ENCODE data around the gene CPZ. TPM values are rescaled to one million over a fixed set of nuclear protein-coding genes. Genes with fewer than 3 reads are reported as not detected.

The CPZ gene
- polyA plus RNA-seq, 4 donors, result 21.5 to 29.1 (median 25.0) TPM

GRCh38 chr4:8579526-8580320 lies 12.8 kb upstream of the CPZ start:
- no peak for DNase-seq (ENCODE audit: low read depth in 4 of 4, low spot score in 2 of 4)

DNA sequence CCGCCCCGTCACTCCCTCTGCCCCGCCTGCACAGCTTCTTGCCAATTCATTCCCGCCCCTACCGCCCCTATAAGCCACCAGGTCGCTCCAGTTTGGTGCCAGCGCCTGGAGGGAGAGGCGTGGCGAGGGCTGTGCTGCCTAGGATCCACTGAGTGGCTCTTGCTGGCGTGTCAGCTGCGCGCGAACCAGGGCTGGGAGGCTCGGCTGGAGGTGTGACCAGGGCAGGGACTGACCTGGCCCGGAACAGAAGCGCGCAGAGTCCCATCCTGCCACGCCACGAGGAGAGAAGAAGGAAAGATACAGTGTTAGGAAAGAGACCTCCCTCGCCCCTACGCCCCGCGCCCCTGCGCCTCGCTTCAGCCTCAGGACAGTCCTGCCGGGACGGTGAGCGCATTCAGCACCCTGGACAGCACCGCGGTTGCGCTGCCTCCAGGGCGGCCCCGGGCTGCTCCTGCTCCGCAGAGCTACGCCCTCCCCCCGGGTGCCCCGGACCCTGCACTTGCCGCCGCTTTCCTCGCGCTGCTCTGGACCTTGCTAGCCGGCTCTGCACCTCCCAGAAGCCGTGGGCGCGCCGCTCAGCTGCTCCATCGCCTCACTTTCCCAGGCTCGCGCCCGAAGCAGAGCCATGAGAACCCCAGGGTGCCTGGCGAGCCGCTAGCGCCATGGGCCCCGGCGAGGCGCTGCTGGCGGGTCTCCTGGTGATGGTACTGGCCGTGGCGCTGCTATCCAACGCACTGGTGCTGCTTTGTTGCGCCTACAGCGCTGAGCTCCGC lies 12.1 kb upstream of the CPZ start, which contains the start of gene GPR78:
TSS of gene GPR78 (plus strand) at position 72 of the 773 bp plus-strand sequence. CDS start at position 663, 591 bp downstream.
- DNase-seq (ENCODE audit: low read depth in 4 of 4, low spot score in 2 of 4), result peak in 2 of 4 donors; percentile 69 to 76

DNA sequence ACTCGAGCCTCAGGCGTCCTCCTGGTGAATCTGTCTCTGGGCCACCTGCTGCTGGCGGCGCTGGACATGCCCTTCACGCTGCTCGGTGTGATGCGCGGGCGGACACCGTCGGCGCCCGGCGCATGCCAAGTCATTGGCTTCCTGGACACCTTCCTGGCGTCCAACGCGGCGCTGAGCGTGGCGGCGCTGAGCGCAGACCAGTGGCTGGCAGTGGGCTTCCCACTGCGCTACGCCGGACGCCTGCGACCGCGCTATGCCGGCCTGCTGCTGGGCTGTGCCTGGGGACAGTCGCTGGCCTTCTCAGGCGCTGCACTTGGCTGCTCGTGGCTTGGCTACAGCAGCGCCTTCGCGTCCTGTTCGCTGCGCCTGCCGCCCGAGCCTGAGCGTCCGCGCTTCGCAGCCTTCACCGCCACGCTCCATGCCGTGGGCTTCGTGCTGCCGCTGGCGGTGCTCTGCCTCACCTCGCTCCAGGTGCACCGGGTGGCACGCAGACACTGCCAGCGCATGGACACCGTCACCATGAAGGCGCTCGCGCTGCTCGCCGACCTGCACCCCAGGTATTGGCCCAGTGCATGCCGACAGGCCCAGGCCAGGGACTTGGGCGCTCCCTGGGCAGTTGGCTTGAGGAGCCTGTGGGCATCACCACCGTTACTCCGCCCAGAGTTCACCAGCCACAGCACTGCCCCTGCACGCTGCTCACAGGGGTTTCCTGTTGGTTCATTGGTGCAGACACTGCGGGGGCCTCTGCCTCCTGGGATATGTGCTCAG lies 11.3 kb upstream of the CPZ start:
- DNase-seq (ENCODE audit: low read depth in 4 of 4, low spot score in 2 of 4), result no peak

DNA sequence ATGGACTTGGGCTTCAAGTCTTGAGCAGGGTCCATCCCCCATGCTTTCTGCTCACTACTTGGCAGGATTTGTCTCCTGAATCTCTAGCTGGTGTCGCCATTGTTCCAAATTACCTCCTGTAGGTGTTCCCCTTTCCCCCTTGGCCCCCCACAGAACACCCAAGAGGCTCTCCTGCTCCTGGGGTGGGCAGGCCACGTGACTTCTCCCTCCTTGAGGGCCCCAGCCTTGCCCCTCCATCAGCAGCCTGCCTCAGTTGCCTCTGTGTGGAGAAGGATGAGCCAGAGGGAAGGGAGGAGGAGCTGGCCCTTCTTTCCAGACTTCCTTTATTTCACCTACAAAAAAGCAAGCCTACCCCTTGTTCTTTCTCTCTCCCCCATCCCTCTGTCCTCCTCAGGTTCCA lies 10.5 kb upstream of the CPZ start:
- DNase-seq (ENCODE audit: low read depth in 4 of 4, low spot score in 2 of 4), result no peak

DNA sequence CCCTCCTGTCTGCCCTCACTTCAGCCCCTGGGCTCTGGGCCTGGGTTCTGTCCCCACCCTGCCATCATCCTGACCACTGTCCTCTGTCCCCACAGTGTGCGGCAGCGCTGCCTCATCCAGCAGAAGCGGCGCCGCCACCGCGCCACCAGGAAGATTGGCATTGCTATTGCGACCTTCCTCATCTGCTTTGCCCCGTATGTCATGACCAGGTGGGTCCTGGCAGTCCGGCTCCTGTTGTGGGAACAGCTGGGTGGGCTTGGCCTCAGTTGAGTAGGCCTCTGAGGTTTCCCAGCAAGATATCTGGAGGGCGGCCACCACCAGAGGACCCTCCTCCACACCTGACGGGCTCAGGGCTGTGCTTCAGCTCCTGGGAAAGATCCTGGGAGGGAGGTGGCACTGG lies 10.1 kb upstream of the CPZ start:
- DNase-seq (ENCODE audit: low read depth in 4 of 4, low spot score in 2 of 4), result no peak

DNA sequence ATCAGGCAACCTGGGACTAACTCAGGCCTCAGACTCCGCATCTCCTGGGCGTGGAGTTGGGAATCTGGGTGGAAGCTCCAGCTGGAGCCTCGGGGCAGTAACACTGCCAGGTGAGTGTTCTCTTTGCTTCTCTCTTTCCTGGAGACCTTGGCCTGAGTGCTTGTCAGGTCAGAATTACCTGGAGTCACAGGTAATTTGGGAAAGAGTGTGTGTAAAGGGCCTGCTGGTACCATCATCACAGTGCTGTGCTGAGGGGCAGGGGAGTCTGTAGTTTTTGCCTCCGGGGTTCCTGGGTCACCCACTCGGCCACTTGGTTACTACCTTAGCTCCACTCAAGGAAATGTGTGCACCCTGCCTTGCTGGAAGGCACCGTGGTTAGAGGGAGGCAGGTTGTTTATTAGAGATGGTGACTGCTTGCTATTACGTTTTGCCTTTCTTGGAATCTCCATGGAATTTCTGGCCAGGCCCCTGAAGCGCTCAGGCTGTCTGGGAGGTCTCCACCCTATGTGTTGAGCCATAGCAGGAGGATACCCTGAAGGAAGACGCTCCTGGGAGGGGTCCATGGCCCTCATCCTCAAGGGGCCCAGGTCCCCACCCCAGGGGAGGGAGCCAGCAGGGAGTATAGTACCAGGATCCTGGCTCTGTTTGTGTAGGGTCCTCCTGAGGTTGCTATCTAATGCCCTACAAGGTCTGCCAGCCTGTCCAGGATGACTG lies 9.5 kb upstream of the CPZ start:
- DNase-seq (ENCODE audit: low read depth in 4 of 4, low spot score in 2 of 4), result no peak

DNA sequence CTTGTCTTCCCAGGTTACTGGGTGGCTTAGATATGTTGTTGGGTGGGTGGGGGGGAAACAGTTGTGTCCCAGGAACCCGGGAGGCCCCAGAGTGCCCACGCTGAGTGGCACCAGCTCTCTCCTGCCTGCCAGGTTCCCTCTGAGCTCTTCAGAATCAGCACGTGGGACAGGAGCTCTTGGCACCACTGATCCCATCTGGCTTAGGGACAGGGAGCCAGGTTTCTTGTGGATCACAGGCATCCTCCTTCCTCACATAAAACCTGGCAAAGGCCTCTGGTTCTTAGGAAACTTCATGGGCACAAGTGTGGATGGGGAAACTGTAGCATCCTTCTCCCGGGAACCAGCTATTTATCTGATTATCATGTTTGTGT lies 8.9 kb upstream of the CPZ start:
- no peak for DNase-seq (ENCODE audit: low read depth in 4 of 4, low spot score in 2 of 4)

DNA sequence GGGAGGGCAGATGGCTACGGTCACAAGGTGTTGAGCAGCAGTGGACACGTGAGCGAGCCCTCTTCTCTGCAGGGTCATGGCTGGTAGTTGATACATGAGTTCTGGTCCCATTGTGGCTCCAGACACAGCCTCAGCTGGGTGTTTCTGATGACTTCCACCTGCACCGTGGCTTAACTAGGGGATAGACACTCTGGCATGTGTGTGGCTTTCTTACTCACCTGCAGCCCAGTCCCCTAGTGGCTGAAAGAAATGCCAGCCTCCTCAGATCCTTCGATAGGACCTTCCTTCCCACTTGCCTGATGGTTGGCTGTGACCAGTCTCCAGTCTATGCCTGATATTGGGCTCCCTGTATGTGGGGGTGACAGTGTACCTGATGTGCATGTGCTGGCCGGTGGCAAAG lies 7.4 kb upstream of the CPZ start:
- no peak for DNase-seq (ENCODE audit: low read depth in 4 of 4, low spot score in 2 of 4)

DNA sequence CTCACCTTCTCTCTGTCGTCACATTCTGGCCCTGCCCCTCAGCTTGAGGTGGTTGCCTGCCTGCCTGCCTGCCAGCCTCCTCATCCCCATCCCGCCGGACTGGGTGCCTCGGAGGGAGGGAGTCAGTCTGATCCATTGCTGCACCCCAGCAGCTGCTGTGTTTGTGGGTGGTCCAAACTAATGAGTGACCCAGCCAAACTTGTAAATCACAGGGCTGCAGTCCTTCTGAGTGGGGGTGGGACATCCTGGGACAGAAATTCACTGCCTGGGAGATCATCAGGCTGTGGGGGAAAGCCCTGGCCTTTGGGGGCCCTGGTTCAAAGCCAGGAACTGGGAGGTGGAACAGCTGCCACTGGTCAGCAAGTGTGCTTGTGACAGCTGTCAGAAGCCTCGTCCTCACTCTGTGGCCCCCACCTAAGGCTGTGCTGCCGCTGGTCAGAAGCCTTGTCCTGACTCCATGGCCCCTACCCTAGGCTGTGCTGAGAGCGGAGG lies 6.8 kb upstream of the CPZ start:
- no peak for DNase-seq (ENCODE audit: low read depth in 4 of 4, low spot score in 2 of 4)

DNA sequence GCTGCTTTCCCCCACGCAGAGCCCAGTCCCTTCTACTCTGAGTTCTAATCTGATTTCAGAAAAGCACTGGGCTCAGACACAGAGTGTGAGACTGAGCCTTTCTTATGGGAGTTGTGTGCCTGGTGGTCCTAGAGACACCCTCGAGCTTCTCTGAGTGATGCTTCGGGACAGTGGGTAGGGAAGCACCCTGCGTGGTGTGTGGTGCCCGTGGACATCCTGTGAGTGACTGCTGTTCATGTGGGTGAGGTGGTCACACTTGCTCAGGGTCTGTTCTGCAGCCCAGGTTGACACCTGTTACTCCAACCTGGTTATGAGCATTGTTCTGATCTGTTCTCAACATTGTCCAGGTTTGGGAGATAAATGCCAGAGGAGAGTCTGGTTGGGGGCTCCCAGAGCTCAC lies 6.3 kb upstream of the CPZ start:
- DNase-seq (ENCODE audit: low read depth in 4 of 4, low spot score in 2 of 4), result no peak

DNA sequence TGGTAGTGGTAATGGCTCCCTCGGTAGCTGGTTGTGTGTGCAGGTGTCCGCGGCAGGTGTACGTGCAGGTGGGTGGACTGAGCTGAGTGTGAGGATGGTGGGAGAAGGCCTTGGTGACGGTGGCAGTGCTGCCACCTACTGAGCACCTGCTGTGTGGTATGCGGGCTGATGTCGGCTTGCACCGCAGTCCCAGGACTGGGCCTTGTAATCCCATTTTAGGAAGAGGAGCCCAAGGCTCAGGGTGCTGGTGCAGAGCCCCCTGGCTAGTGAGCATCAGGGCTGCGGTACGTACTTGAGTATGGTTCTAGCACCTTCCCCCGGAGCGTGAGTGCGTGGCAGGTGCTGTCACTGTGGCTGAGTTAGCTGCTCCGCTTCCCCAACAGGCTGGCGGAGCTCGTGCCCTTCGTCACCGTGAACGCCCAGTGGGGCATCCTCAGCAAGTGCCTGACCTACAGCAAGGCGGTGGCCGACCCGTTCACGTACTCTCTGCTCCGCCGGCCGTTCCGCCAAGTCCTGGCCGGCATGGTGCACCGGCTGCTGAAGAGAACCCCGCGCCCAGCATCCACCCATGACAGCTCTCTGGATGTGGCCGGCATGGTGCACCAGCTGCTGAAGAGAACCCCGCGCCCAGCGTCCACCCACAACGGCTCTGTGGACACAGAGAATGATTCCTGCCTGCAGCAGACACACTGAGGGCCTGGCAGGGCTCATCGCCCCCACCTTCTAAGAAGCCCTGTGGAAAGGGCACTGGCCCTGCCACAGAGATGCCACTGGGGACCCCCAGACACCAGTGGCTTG lies 5.7 kb upstream of the CPZ start:
- no peak for DNase-seq (ENCODE audit: low read depth in 4 of 4, low spot score in 2 of 4)

GRCh38 chr4:8587469-8588195 lies 4.9 kb upstream of the CPZ start:
- DNase-seq (ENCODE audit: low read depth in 4 of 4, low spot score in 2 of 4), result no peak

DNA sequence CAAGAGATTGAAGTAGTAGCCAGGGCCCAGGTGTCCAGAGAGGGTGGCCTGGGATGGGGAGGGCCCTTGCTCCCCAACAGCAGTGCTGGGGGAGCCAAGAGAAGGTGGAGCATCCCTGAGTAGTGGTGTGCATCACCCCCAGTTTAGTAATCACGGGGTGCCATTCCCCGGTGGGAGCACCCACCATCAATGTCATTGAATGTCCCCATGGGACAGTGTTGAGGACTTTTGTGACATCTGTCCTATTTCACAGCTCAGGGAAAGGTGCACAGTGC lies 4.4 kb upstream of the CPZ start:
- no peak for DNase-seq (ENCODE audit: low read depth in 4 of 4, low spot score in 2 of 4)

- no peak for DNase-seq (ENCODE audit: low read depth in 4 of 4, low spot score in 2 of 4)
Measured at GRCh38 chr4:8589336-8589735, 3.2 kb upstream of the CPZ start.

DNA sequence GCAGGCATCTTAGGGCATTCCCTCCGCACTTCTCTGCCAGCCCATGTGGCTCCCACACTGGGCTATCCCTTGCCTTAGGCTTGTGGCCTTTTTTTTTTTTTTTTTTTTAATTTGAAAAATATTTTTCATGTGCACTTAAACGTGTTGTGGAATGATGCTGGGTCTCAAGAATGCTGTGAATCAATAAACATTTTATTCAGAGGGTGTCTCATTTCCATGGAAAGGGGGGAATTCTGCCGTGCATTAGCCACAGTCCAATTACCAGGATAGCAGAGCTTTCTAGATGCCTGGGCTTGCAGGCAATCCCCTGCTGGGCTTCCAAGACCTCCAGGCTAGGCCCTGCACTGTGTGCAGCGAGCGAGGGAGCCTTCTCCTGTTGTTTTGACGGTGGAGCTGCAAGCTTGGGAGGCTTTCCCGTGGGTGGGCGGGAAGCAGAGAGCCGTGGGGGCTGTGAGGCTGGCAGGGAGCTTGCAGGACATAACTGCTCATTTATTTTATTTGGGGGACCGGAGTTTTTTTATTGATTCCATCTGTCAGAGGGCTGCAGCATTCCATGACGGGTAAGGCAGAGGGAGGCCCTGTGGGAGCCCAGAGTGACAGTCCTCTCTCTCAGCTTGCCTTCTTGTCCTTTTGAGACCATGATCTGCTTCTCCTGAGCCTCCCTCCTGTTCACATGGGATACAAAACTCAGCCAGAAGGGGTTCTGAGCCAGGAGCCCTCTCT lies 2.6 kb upstream of the CPZ start:
- DNase-seq (ENCODE audit: low read depth in 4 of 4, low spot score in 2 of 4), result no peak

DNA sequence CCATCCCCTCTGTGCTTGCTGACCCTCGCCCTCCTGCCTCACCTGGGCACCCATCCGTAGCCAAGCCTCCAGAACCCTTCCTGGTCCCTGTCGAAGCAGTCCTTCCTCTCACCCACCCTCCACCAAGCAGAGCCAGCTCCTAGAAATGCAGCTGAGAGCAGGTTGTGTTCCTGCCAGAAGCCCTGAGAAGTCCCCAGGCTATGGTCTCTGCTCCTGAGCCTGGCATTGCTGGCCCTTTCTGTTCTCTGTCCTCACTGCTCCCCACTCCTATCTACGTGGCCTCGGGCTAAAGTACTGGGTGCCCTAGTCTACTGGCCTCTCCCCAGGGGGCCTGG lies 2.1 kb upstream of the CPZ start:
- no peak for DNase-seq (ENCODE audit: low read depth in 4 of 4, low spot score in 2 of 4)

DNA sequence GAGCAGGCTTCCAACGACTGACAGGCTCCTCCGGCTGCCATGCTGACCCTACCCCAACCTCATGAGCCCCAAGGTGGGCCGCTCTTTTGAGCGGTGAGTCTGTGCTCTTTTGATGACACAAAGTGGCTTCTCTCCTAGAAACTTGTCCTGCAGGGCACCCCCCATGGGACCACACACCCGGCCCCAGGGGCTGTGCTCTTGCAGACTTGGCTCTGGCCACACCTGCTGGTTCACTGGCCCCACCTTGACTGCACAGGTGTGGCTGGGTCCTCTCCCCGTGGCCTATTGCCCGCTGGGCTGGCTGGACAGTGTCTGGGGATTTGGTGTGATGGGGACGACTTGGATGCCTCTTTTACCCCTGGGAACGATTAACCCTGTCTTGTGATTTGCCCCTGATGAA lies 1.5 kb upstream of the CPZ start:
- no peak for DNase-seq (ENCODE audit: low read depth in 4 of 4, low spot score in 2 of 4)

DNA sequence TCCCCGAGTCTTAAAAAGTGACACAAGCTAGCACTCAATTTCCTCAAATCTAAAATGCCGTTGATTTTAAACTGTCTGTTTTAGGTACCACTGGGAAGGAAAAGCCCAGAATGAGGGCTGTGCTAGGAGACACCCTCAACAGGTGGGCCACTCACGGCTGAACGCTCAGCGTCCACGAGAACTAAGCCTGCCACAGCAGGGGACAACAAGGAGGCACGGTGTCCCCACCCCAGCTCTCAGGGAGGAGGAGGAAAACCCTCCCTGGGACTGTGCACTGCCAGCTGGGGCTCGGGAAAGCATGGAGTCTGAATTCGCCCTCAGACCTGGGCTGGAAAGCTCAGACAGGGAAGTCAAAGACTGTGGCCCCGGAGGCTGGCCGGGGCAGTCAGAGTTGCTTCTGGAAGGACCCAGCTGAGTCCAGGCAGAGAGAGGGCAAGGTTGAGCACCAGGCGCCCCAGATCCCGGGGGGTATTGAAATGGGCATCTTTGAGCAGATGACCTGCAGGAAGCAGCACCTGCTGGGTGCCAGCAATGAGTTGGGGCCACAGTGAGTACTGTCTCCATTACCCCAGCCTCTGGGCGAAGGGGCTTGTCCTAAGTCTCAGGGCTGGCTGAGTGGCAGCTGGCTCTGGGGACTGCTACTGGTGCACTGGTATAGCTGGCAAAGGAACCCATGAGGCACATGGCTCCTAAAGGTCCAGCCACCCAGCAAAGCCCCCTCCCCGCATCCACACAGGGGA lies 769 bp upstream of the CPZ start:
- DNase-seq (ENCODE audit: low read depth in 4 of 4, low spot score in 2 of 4), result no peak

Data from left renal cortex interstitium (tissue), 4 donors.